Mononuclear cell (primary cell): ENCODE data around the gene SWSAP1. TPM values are rescaled to one million over a fixed set of nuclear protein-coding genes. Genes with fewer than 3 reads are reported as not detected.

ENCODE experiments used
- H3K27me3 ChIP-seq: 2 replicates; pipeline ENCODE4 v1.6.0; 2011; ENCODE audit warnings: low read length, control low read depth; ENCODE audit not compliant: insufficient read depth
- H3K4me1 ChIP-seq: 2 replicates; pipeline ENCODE4 v1.5.1; 2011; ENCODE audit warnings: mild to moderate bottlenecking, low read length, control low read depth; ENCODE audit not compliant: insufficient read depth
- H3K4me3 ChIP-seq: 2 replicates; pipeline ENCODE4 v1.5.1; 2011; ENCODE audit warnings: mild to moderate bottlenecking, low read length, moderate library complexity
- H3K9me3 ChIP-seq: 2 replicates; pipeline ENCODE4 v1.5.1; 2011; ENCODE audit warnings: low read depth, mild to moderate bottlenecking, control low read depth, low read length
- total RNA-seq: library from RNA; depleted of rRNA; stranded (reverse); fragments of >200 nt; gene quantifications from one replicate; pipeline ENCODE4 v1.2.3, GENCODE V29; 2012

SWSAP1 gene
- total RNA-seq, 1 donor, result 0.94 TPM

- peaks cover 45% of the 10 kb centered on the region for H3K27me3 ChIP-seq
- no peak overlapping the region for H3K4me3 ChIP-seq
- H3K9me3 ChIP-seq, result no peaks in the 10 kb centered on the region
- peaks cover 41% of the 10 kb centered on the region for H3K4me1 ChIP-seq
Measured at GRCh38 chr19:11423791-11424181, 49.3 kb downstream of the SWSAP1 start.

Other genes with a start within 250 kb of the SWSAP1 start
- 0.10 TPM for gene SPC24, start 218.9 kb upstream of the SWSAP1 start, total RNA-seq
- 1.4 TPM for gene KANK2, start 177.1 kb upstream of the SWSAP1 start, total RNA-seq
- not detected for gene ANGPTL8, start 135.0 kb upstream of the SWSAP1 start, total RNA-seq
- 0.10 TPM for gene DOCK6, start 112.1 kb upstream of the SWSAP1 start, total RNA-seq
- gene TSPAN16, start 78.5 kb upstream of the SWSAP1 start, total RNA-seq, result not detected
- 12.1 TPM for gene RAB3D, start 35.0 kb upstream of the SWSAP1 start, total RNA-seq
- gene TMEM205, start 28.4 kb upstream of the SWSAP1 start, total RNA-seq, result 34.3 TPM
- gene CCDC159, start 28.1 kb upstream of the SWSAP1 start, total RNA-seq, result 15.6 TPM
- gene PLPPR2, start 19.2 kb upstream of the SWSAP1 start, total RNA-seq, result 7.3 TPM
- gene EPOR, start 9.6 kb downstream of the SWSAP1 start, total RNA-seq, result 8.8 TPM
- gene RGL3, start 44.6 kb downstream of the SWSAP1 start, total RNA-seq, result not detected
- gene ODAD3, start 60.5 kb downstream of the SWSAP1 start, total RNA-seq, result not detected
- 67.1 TPM for gene PRKCSH, start 61.0 kb downstream of the SWSAP1 start, total RNA-seq
- not detected for gene ELAVL3, start 106.4 kb downstream of the SWSAP1 start, total RNA-seq
- 3.5 TPM for gene ZNF653, start 131.2 kb downstream of the SWSAP1 start, total RNA-seq
- 23.4 TPM for gene ECSIT, start 154.5 kb downstream of the SWSAP1 start, total RNA-seq
- 0.52 TPM for gene CNN1, start 164.2 kb downstream of the SWSAP1 start, total RNA-seq
- gene ELOF1, start 184.6 kb downstream of the SWSAP1 start, total RNA-seq, result 29.3 TPM
- 17.5 TPM for gene ACP5, start 203.0 kb downstream of the SWSAP1 start, total RNA-seq
- gene ZNF627, start 222.8 kb downstream of the SWSAP1 start, total RNA-seq, result 11.5 TPM